Measurements from ENCODE around the gene TMEM150B. TPM values are rescaled to one million over a fixed set of nuclear protein-coding genes. Genes with fewer than 3 reads are reported as not detected.

TMEM150B gene
- total and polyA plus RNA-seq, 2 of the 13 experiments (the other 11 are each of a cell fraction or from before 2014, with no cell fraction given): 1.3 to 1.8 TPM

DNA sequence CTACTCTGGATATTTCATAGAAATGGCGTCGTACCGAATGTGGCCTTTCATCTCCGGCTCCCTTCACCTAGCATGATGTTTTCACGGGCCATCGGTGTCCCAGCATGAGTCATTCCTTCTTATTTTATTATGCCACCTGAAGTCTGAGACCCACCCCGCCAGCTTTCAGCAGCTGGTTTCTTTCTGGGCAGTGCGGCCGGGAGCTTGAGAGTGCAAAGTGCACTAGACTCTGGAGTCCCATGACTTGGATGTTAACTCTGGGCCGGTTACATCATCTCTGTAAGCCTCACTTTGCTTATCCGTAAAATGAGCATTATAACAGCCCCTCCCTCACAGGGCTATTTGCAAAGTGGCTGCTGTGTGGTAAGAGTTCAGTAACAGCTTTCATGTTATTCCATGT is 8.7 kb upstream of the TMEM150B start (continued):
- TF ChIP-seq ETV5 (CRISPR knock-in tag; IDR thresholded peaks at IDR 0.05; ENCODE audit: borderline replicate concordance) (peak; percentile 19; the same call in 1 of the 2 replicates), ZNF543 (CRISPR knock-in tag; IDR thresholded peaks at IDR 0.05) (no peak), ZNF770 (CRISPR knock-in tag; IDR thresholded peaks at IDR 0.05) (0 out of 2 replicates have a peak, but pooled peaks have one; percentile 37), TEAD3 (CRISPR knock-in tag; optimal IDR thresholded peaks at IDR 0.05; ENCODE audit: borderline replicate concordance) (peak; percentile 11), FOXC1 (CRISPR knock-in tag; IDR thresholded peaks at IDR 0.05; ENCODE audit: borderline replicate concordance) (no peak), HOXA3 (CRISPR knock-in tag; IDR thresholded peaks at IDR 0.05) (0 out of 2 replicates have a peak, but pooled peaks have one; percentile 42), GATAD2A (CRISPR knock-in tag; IDR thresholded peaks at IDR 0.05) (peak; percentile 78), SKI (IDR thresholded peaks at IDR 0.05; ENCODE audit: partially characterized antibody) (peak; percentile 63), ISX (CRISPR knock-in tag; conservative IDR thresholded peaks at IDR 0.05) (no peak), IRX3 (CRISPR knock-in tag; IDR thresholded peaks at IDR 0.05; ENCODE audit: borderline replicate concordance, low read depth) (no peak), ISL2 (CRISPR knock-in tag; IDR thresholded peaks at IDR 0.05) (peak; percentile 32; the same call in 1 of the 2 replicates), ZSCAN25 (CRISPR knock-in tag; IDR thresholded peaks at IDR 0.05) (no peak), ZNF550 (CRISPR knock-in tag; IDR thresholded peaks at IDR 0.05; ENCODE audit: borderline replicate concordance) (no peak), NCOA1 (CRISPR knock-in tag; IDR thresholded peaks at IDR 0.05) (no peak), MYC (CRISPR knock-in tag; IDR thresholded peaks at IDR 0.05; ENCODE audit: borderline replicate concordance) (peak; percentile 45; the same call in 1 of the 2 replicates), MIER3 (CRISPR knock-in tag; IDR thresholded peaks at IDR 0.05; ENCODE audit: borderline replicate concordance) (peak; percentile 77; the same call in 1 of the 2 replicates), SIX4 (CRISPR knock-in tag; IDR thresholded peaks at IDR 0.05) (0 out of 2 replicates have a peak, but pooled peaks have one; percentile 26)
- TF ChIP-seq, protein P1, sequence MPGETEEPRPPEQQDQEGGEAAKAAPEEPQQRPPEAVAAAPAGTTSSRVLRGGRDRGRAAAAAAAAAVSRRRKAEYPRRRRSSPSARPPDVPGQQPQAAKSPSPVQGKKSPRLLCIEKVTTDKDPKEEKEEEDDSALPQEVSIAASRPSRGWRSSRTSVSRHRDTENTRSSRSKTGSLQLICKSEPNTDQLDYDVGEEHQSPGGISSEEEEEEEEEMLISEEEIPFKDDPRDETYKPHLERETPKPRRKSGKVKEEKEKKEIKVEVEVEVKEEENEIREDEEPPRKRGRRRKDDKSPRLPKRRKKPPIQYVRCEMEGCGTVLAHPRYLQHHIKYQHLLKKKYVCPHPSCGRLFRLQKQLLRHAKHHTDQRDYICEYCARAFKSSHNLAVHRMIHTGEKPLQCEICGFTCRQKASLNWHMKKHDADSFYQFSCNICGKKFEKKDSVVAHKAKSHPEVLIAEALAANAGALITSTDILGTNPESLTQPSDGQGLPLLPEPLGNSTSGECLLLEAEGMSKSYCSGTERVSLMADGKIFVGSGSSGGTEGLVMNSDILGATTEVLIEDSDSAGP (CRISPR knock-in tag; IDR thresholded peaks at IDR 0.05; ENCODE audit: borderline replicate concordance): peak; percentile 28; the same call in 1 of the 2 replicates
- TF ChIP-seq, protein P2, sequence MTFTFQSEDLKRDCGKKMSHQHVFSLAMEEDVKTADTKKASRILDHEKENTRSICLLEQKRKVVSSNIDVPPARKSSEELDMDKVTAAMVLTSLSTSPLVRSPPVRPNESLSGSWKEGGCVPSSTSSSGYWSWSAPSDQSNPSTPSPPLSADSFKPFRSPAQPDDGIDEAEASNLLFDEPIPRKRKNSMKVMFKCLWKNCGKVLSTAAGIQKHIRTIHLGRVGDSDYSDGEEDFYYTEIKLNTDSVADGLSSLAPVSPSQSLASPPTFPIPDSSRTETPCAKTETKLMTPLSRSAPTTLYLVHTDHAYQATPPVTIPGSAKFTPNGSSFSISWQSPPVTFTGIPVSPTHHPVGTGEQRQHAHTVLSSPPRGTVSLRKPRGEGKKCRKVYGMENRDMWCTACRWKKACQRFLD (CRISPR knock-in tag; IDR thresholded peaks at IDR 0.05; ENCODE audit: borderline replicate concordance): no peak
- TF ChIP-seq, protein P3, sequence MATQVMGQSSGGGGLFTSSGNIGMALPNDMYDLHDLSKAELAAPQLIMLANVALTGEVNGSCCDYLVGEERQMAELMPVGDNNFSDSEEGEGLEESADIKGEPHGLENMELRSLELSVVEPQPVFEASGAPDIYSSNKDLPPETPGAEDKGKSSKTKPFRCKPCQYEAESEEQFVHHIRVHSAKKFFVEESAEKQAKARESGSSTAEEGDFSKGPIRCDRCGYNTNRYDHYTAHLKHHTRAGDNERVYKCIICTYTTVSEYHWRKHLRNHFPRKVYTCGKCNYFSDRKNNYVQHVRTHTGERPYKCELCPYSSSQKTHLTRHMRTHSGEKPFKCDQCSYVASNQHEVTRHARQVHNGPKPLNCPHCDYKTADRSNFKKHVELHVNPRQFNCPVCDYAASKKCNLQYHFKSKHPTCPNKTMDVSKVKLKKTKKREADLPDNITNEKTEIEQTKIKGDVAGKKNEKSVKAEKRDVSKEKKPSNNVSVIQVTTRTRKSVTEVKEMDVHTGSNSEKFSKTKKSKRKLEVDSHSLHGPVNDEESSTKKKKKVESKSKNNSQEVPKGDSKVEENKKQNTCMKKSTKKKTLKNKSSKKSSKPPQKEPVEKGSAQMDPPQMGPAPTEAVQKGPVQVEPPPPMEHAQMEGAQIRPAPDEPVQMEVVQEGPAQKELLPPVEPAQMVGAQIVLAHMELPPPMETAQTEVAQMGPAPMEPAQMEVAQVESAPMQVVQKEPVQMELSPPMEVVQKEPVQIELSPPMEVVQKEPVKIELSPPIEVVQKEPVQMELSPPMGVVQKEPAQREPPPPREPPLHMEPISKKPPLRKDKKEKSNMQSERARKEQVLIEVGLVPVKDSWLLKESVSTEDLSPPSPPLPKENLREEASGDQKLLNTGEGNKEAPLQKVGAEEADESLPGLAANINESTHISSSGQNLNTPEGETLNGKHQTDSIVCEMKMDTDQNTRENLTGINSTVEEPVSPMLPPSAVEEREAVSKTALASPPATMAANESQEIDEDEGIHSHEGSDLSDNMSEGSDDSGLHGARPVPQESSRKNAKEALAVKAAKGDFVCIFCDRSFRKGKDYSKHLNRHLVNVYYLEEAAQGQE (IDR thresholded peaks at IDR 0.05; ENCODE audit: borderline replicate concordance in 1 of 2, low read depth in 1 of 2, low read length in 2 of 2): no peak
- TF ChIP-seq, protein P4, sequence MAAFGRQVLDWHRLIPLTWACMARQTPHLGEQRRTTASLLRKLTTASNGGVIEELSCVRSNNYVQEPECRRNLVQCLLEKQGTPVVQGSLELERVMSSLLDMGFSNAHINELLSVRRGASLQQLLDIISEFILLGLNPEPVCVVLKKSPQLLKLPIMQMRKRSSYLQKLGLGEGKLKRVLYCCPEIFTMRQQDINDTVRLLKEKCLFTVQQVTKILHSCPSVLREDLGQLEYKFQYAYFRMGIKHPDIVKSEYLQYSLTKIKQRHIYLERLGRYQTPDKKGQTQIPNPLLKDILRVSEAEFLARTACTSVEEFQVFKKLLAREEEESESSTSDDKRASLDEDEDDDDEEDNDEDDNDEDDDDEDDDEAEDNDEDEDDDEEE (CRISPR knock-in tag; IDR thresholded peaks at IDR 0.05): no peak

Measured in HepG2 (cell line).